Heart left ventricle (tissue), 16 donors: ENCODE data around the gene CAPN7. TPM values are rescaled to one million over a fixed set of nuclear protein-coding genes. Genes with fewer than 3 reads are reported as not detected.

ENCODE experiments used
- ATAC-seq, 4 donors: fragments of 200-7000 bp; cut with Tn5 transposase; one replicate each; pipeline ENCODE4 v1.9.1; 2020 to 2022; ENCODE audit warnings: moderate library complexity in 4 of 4, mild to moderate bottlenecking in 3 of 4, moderate number of reproducible peaks in 1 of 4
- DNase-seq, 5 donors: peaks; one replicate each; pipeline ENCODE4 v3.0.0-alpha.2; 2020
- H3K27ac ChIP-seq, 12 donors: fragments of 200-600 bp; sonication (generic) in 4 of 12; one replicate each; pipeline versions ENCODE4 v1.5.0 to v1.8.0; 2016 to 2022; ENCODE audit warnings: mild to moderate bottlenecking in 2 of 12
- H3K27me3 ChIP-seq, 9 donors: fragments of 200-600 bp; sonication (generic) in 2 of 9; one replicate each; pipeline versions ENCODE4 v1.5.1 to v1.8.0; 2016 to 2022; ENCODE audit warnings: mild to moderate bottlenecking in 3 of 9
- H3K36me3 ChIP-seq, 9 donors: fragments of 200-600 bp; sonication (generic) in 2 of 9; one replicate each; pipeline versions ENCODE4 v1.5.0 to v1.8.0; 2018 to 2022; ENCODE audit warnings: mild to moderate bottlenecking in 2 of 9
- H3K4me1 ChIP-seq, 12 donors: fragments of 200-600 bp; sonication (generic) in 4 of 12; one replicate each; pipeline versions ENCODE4 v1.5.0 to v1.8.0; 2016 to 2022; ENCODE audit warnings: mild to moderate bottlenecking in 3 of 12
- H3K4me3 ChIP-seq, 12 donors: fragments of 200-600 bp; sonication (generic) in 4 of 12; one replicate each; pipeline versions ENCODE4 v1.5.0 to v1.8.0; 2017 to 2022; ENCODE audit warnings: mild to moderate bottlenecking in 9 of 12, moderate library complexity in 4 of 12
- H3K9me3 ChIP-seq, 12 donors: fragments of 200-600 bp; sonication (generic) in 4 of 12; one replicate each; pipeline versions ENCODE4 v1.5.0 to v1.8.0; 2016 to 2022; ENCODE audit warnings: mild to moderate bottlenecking in 1 of 12
- POLR2A ChIP-seq, 2 donors: fragments of 450-650 bp; IDR thresholded peaks; one replicate each; pipeline ENCODE4 v1.6.1; 2017; ENCODE audit warnings: antibody characterized with exemption in 2 of 2, mild to moderate bottlenecking in 2 of 2, moderate library complexity in 2 of 2
- WGBS, 4 donors: extraction: QIAGEN DNeasy Blood & Tissue Kit in 2 of 4; methylation state at CpG; one replicate each; pipeline versions ENCODE4 v1.1.5 to v1.1.7; 2013 to 2018; 5-methylcytosine and 5-hydroxymethylcytosine counted together
- intact Hi-C, 10 donors: fragments of 100-400 bp; cut with DNase I; formaldehyde crosslinking; loops; one replicate each; pipeline versions ENCODE4 v1.11.1 to v1.14.2; 2022
- polyA plus RNA-seq, 2 donors: library from polyadenylated mRNA; stranded (reverse); fragments of 200-250 nt; gene quantifications; one replicate each; pipeline ENCODE4 v1.2.3, GENCODE V29; 2013
- total RNA-seq, 9 donors: library from RNA; depleted of rRNA in 2 of 9; stranded (reverse); fragments of >200 nt in 2 of 9; fragmentation: NEBNext Ultra II Directional in 3 of 9; extraction: Animal tissue kit (Norgen Biotek cat#: 25700) in 3 of 9; gene quantifications; one replicate each; pipeline versions ENCODE4 v1.1.0 to v1.2.4, GENCODE V29; 2016 to 2023
- TF ChIP-seq, protein P1 (sequence below), 12 donors: fragments of 200-600 bp; sonication (generic) in 4 of 12; IDR thresholded peaks; one replicate each; pipeline versions ENCODE4 v1.5.0 to v1.8.0; 2018 to 2022; ENCODE audit warnings: antibody characterized with exemption in 12 of 12, mild to moderate bottlenecking in 5 of 12
- donor health status: ischemic (EF 13 %, LVEDD 7.1; RV severe dilation, severe dysfunction).
- donor health status: healthy with polysubstance abuse.
- donor health status: DM: no; HTN: yes; CAD: no.
- donor health status: DM: no; HTN: no; CAD: no.
- donor health status: ischemic (EF 25% LVEDD 6.9; RV normal size, moderate dysfunction).
- donor health status: ischemic (EF 25% LVEDD 5.7; RV mildly dilated, moderate dysfunction).
- donor health status: healthy.
- donor health status: DM: yes; HTN: yes; CAD: no.
- donor health status: ischemic (EF 35%, LVEDD 5.7; RV mildly dilated, moderate dysfunction).
- donor health status: nonischemic (EF 11% LVEDD 7.7; RV severe dilation, severe dysfunction).
- donor health status: DM: yes; HTN: yes; CAD: no.
- donor health status: PGD.
- donor health status: ischemic (EF 29% LVEDD 5.4; RV normal size, mild dysfunction).
- donor health status: nonischemic (EF 23%, LVEDD 6.1; RV moderate dilation, normal function).

Gene CAPN7
- total and polyA plus RNA-seq, 11 donors, result 9.1 to 38.2 (median 24.2) TPM

DNA sequence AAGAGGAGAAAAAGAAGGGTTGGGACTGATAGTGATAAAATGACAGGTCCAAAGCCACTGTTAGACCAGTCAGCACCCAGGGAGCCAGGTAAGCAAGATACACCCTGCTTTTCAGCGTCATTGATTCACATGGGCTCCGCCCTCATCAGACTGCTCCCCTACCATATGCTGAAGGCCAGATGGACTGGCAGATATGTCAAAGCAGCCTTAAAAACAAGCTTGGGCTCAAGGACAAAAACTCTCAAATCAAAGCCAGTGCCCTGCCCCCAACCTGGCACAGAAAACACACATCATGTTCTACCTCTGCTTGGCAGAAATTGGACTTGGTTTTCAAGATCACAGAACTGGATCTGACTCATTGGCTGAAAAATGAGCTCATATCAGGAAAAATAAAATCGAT lies 93.0 kb downstream of the CAPN7 start:
- DNase-seq, result no peak
- peaks cover 0 to 71% (median 20%) of the 10 kb centered on the region in 12 donors for H3K4me1 ChIP-seq
- no peak for ATAC-seq
- H3K4me3 ChIP-seq, result no peak overlapping the region
- H3K36me3 ChIP-seq, result peaks cover 0 to 24% (median 0%) of the 10 kb centered on the region in 9 donors
- WGBS, 4 donors, result 82 to 96% (median 90%) methylated on average over 3 of the region's 3 CpGs
- no peak for TF ChIP-seq POLR2A (IDR thresholded peaks at IDR 0.05)
- TF ChIP-seq, protein P1, sequence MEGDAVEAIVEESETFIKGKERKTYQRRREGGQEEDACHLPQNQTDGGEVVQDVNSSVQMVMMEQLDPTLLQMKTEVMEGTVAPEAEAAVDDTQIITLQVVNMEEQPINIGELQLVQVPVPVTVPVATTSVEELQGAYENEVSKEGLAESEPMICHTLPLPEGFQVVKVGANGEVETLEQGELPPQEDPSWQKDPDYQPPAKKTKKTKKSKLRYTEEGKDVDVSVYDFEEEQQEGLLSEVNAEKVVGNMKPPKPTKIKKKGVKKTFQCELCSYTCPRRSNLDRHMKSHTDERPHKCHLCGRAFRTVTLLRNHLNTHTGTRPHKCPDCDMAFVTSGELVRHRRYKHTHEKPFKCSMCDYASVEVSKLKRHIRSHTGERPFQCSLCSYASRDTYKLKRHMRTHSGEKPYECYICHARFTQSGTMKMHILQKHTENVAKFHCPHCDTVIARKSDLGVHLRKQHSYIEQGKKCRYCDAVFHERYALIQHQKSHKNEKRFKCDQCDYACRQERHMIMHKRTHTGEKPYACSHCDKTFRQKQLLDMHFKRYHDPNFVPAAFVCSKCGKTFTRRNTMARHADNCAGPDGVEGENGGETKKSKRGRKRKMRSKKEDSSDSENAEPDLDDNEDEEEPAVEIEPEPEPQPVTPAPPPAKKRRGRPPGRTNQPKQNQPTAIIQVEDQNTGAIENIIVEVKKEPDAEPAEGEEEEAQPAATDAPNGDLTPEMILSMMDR (IDR thresholded peaks at IDR 0.05), result no peak
- H3K9me3 ChIP-seq, result peaks cover 0 to 2% (median 0%) of the 10 kb centered on the region in 12 donors
- intact Hi-C loops, result no loop called here
- H3K27ac ChIP-seq, result no peak overlapping the region
- no peaks in the 10 kb centered on the region for H3K27me3 ChIP-seq

DNA sequence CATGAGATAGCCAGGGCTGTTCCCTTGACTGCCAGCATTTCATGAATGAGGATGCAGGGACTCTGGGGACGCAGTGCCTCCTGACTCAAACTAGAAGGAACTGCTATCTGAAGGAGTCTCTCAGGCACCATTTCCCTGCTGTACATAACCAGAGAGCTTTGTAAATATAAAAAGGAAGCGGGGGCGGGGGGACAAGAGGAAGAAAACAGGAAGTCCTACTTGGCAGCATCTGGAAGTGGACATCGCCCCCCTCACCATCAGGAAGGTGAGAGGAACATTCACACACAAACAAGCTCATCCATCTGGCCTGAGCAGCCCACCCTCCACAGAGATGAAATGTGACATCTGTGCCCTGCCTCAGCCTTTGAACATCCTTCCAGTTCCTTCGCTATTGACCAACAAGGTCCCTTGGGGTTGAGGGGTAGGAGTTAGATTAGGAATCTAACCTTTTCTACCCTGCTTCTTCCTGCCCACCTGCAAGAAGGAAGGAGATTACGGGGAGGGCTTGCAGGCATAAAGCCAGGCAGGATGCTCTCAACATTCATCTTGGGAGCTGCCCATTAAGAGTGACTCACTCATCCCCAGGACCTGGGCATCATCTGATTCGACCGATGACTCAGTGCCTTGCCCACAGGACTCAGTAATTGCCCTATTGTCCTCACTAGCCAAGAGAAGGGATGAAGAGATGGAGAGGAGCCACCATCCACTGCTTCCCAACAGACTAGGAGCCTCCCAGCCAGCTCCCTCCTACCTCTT lies 94.5 kb downstream of the CAPN7 start:
- WGBS, 4 donors, result 46 to 72% (median 58%) methylated on average over 7 to 8 of the region's 8 CpGs
- intact Hi-C loops, result no loop called here
- Histone ChIP-seq H3K4me1 (peaks cover 0 to 62% (median 33%) of the 10 kb centered on the region in 12 donors), H3K4me3 (no peak overlapping the region), H3K36me3 (peaks cover 0 to 24% (median 0%) of the 10 kb centered on the region in 9 donors), H3K27me3 (no peaks in the 10 kb centered on the region), H3K27ac (peak overlapping the region in 2 of 12 donors; percentile 5 to 72), H3K9me3 (peaks cover 0 to 2% (median 0%) of the 10 kb centered on the region in 12 donors)
- ATAC-seq, result peak in 3 of 4 donors; percentile 41 to 57 (median 43)
- peak in 1 of 5 donors; percentile 52 for DNase-seq
- no peak for TF ChIP-seq POLR2A (IDR thresholded peaks at IDR 0.05)
- TF ChIP-seq, protein P1 (IDR thresholded peaks at IDR 0.05), result peak in 1 of 12 donors; percentile 5

GRCh38 chr3:15301761-15302160 lies 95.7 kb downstream of the CAPN7 start:
- DNase-seq (no peak), ATAC-seq (no peak)
- no peaks in the 10 kb centered on the region for H3K27me3 ChIP-seq
- peak overlapping the region in 1 of 12 donors; percentile 72 for H3K27ac ChIP-seq
- TF ChIP-seq, protein P1 (IDR thresholded peaks at IDR 0.05), result no peak
- TF ChIP-seq POLR2A (IDR thresholded peaks at IDR 0.05), result no peak
- intact Hi-C loops, result no loop called here
- 95 to 99% (median 98%) methylated on average over 7 of the region's 7 CpGs for WGBS, 4 donors
- no peak overlapping the region for H3K4me3 ChIP-seq
- peaks cover 0 to 60% (median 35%) of the 10 kb centered on the region in 12 donors for H3K4me1 ChIP-seq
- no peaks in the 10 kb centered on the region for H3K9me3 ChIP-seq
- peaks cover 0 to 24% (median 0%) of the 10 kb centered on the region in 9 donors for H3K36me3 ChIP-seq

Other genes starting within 250 kb of the CAPN7 start
- gene MRPS25, start 140.9 kb upstream of the CAPN7 start, total RNA-seq, result 100 to 1,000 TPM in 3 of 9 donors, 10 to 100 TPM in 6; 80.9 to 133 (median 88.8) TPM
- 100 to 1,000 TPM; 117 to 173 TPM for gene MRPS25, start 140.9 kb upstream of the CAPN7 start, polyA plus RNA-seq
- gene RBSN, start 107.1 kb upstream of the CAPN7 start, total RNA-seq, result 10 to 100 TPM; 17.9 to 24.1 (median 21.6) TPM
- 10 to 100 TPM in 1 of 2 donors, 1 to 10 TPM in 1; 5.1 to 17.5 TPM for gene RBSN, start 107.1 kb upstream of the CAPN7 start, polyA plus RNA-seq
- 10 to 100 TPM in 5 of 9 donors, 1 to 10 TPM in 4; 4.9 to 28.6 (median 11.7) TPM for gene SH3BP5, start 126.3 kb downstream of the CAPN7 start, total RNA-seq
- 1 to 10 TPM; 5.2 to 8.7 TPM for gene SH3BP5, start 126.3 kb downstream of the CAPN7 start, polyA plus RNA-seq
- gene METTL6, start 221.3 kb downstream of the CAPN7 start, total RNA-seq, result 10 to 100 TPM in 5 of 9 donors, 1 to 10 TPM in 4; 5.7 to 14.7 (median 10.5) TPM
- 10 to 100 TPM in 1 of 2 donors, 1 to 10 TPM in 1; 6.0 to 15.6 TPM for gene METTL6, start 221.3 kb downstream of the CAPN7 start, polyA plus RNA-seq
- 10 to 100 TPM in 4 of 9 donors, 1 to 10 TPM in 5; 7.0 to 19.6 (median 9.8) TPM for gene EAF1, start 221.4 kb downstream of the CAPN7 start, total RNA-seq
- gene EAF1, start 221.4 kb downstream of the CAPN7 start, polyA plus RNA-seq, result 10 to 100 TPM in 1 of 2 donors, 1 to 10 TPM in 1; 2.7 to 10.8 TPM